ENCODE results near the gene CALCR.

Gene CALCR

DNA sequence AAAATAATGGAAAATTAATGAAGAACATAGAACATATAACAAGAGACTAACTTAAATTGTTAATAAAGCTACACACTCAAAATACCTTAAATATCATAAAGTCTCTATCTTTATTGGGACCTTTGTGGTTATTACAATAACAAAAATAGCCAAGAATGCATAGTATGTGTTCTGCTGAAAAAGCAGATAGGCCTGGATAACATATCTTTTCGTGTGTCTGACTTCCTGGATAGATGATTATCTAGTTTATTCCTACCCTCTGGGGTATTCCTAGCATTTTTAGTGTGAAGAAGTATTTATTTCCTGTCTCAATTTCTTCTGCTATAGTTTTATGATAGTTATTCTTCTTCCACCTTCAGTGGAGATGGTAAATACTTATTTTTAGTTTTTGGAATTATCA is 36.5 kb downstream of the CALCR start (continued):
- TF ChIP-seq, protein P1, sequence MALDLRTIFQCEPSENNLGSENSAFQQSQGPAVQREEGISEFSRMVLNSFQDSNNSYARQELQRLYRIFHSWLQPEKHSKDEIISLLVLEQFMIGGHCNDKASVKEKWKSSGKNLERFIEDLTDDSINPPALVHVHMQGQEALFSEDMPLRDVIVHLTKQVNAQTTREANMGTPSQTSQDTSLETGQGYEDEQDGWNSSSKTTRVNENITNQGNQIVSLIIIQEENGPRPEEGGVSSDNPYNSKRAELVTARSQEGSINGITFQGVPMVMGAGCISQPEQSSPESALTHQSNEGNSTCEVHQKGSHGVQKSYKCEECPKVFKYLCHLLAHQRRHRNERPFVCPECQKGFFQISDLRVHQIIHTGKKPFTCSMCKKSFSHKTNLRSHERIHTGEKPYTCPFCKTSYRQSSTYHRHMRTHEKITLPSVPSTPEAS (tag by site-specific recombination; IDR thresholded peaks at IDR 0.05): no peak
- TF ChIP-seq ZNF221 (tag by site-specific recombination; IDR thresholded peaks at IDR 0.05; ENCODE audit: borderline replicate concordance): no peak

DNA sequence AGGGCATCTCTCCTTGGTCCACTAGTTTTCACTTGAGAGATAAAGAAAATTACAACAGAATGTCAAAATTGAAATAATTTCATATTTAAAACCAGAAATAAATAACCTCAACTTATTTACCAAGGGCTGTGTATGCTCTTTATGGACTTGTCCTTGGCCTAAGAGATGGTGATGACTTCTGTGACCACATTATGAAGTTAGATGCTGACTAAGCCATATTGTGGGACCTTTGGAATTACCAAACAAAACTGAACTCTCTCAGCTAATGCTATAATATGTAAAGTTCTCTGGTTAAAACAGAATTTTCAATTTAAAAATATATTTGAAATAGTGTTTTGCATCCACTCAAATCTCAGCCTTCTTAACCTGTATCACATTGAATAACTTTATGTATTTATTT is 38.9 kb downstream of the CALCR start:
- CTCF ChIA-PET: no interaction called here
- TF ChIP-seq ZNF2 (tag by site-specific recombination; IDR thresholded peaks at IDR 0.05) (no peak), ZNF585B (tag by site-specific recombination; IDR thresholded peaks at IDR 0.05) (no peak), ZNF785 (tag by site-specific recombination; IDR thresholded peaks at IDR 0.05) (no peak), ZNF211 (tag by site-specific recombination; IDR thresholded peaks at IDR 0.05; ENCODE audit: low read depth) (no peak), ZNF521 (tag by site-specific recombination; IDR thresholded peaks at IDR 0.05) (no peak), ZNF423 (tag by site-specific recombination; IDR thresholded peaks at IDR 0.05) (no peak)
- TF ChIP-seq, protein P2, sequence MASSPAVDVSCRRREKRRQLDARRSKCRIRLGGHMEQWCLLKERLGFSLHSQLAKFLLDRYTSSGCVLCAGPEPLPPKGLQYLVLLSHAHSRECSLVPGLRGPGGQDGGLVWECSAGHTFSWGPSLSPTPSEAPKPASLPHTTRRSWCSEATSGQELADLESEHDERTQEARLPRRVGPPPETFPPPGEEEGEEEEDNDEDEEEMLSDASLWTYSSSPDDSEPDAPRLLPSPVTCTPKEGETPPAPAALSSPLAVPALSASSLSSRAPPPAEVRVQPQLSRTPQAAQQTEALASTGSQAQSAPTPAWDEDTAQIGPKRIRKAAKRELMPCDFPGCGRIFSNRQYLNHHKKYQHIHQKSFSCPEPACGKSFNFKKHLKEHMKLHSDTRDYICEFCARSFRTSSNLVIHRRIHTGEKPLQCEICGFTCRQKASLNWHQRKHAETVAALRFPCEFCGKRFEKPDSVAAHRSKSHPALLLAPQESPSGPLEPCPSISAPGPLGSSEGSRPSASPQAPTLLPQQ (tag by site-specific recombination; IDR thresholded peaks at IDR 0.05): no peak
- TF ChIP-seq, protein P3, sequence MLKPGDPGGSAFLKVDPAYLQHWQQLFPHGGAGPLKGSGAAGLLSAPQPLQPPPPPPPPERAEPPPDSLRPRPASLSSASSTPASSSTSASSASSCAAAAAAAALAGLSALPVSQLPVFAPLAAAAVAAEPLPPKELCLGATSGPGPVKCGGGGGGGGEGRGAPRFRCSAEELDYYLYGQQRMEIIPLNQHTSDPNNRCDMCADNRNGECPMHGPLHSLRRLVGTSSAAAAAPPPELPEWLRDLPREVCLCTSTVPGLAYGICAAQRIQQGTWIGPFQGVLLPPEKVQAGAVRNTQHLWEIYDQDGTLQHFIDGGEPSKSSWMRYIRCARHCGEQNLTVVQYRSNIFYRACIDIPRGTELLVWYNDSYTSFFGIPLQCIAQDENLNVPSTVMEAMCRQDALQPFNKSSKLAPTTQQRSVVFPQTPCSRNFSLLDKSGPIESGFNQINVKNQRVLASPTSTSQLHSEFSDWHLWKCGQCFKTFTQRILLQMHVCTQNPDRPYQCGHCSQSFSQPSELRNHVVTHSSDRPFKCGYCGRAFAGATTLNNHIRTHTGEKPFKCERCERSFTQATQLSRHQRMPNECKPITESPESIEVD (tag by site-specific recombination; IDR thresholded peaks at IDR 0.05): no peak
- TF ChIP-seq, protein P4, sequence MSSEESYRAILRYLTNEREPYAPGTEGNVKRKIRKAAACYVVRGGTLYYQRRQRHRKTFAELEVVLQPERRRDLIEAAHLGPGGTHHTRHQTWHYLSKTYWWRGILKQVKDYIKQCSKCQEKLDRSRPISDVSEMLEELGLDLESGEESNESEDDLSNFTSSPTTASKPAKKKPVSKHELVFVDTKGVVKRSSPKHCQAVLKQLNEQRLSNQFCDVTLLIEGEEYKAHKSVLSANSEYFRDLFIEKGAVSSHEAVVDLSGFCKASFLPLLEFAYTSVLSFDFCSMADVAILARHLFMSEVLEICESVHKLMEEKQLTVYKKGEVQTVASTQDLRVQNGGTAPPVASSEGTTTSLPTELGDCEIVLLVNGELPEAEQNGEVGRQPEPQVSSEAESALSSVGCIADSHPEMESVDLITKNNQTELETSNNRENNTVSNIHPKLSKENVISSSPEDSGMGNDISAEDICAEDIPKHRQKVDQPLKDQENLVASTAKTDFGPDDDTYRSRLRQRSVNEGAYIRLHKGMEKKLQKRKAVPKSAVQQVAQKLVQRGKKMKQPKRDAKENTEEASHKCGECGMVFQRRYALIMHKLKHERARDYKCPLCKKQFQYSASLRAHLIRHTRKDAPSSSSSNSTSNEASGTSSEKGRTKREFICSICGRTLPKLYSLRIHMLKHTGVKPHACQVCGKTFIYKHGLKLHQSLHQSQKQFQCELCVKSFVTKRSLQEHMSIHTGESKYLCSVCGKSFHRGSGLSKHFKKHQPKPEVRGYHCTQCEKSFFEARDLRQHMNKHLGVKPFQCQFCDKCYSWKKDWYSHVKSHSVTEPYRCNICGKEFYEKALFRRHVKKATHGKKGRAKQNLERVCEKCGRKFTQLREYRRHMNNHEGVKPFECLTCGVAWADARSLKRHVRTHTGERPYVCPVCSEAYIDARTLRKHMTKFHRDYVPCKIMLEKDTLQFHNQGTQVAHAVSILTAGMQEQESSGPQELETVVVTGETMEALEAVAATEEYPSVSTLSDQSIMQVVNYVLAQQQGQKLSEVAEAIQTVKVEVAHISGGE (tag by site-specific recombination; conservative IDR thresholded peaks at IDR 0.05; ENCODE audit: low read depth): no peak
- no peak overlapping the region for H3K27ac ChIP-seq (ENCODE audit: extremely low read depth, low read depth, low read length)
- H3K4me1 ChIP-seq (ENCODE audit: control insufficient read depth, insufficient read depth, low read length): no peaks in the 10 kb centered on the region
- H3K9me3 ChIP-seq (ENCODE audit: control insufficient read depth, insufficient read depth, low read depth, low read length): no peaks in the 10 kb centered on the region
- POLR2A ChIA-PET: no interaction called here
- H3K36me3 ChIP-seq (ENCODE audit: control insufficient read depth in 2 of 2, insufficient read depth in 1 of 2, low read length in 2 of 2): no peaks in the 10 kb centered on the region
- no peak overlapping the region for H3K4me3 ChIP-seq (ENCODE audit: low read depth, low read length)

DNA sequence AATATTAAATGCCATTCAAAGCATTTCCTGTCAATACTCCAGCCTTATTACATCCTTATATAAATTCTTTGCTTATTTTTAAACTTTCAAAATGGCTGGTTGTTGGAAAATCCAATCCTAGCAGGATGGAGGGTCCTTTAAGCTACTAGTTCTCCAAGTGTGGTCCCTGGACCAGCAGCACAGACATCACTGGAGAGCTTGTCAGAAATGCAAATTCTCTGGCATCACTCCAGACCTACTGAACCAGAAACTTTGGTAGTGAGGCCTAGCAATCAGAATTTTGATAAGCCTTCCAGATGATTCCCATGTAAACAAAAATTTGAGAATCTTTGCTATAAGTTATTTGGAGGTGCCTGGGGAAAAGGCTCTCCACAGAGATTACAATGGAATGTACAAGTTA is 43.8 kb downstream of the CALCR start:
- Histone ChIP-seq H3K27ac (ENCODE audit: extremely low read depth, low read depth, low read length) (no peak overlapping the region), H3K36me3 (ENCODE audit: control insufficient read depth in 2 of 2, insufficient read depth in 1 of 2, low read length in 2 of 2) (no peaks in the 10 kb centered on the region), H3K9me3 (ENCODE audit: control insufficient read depth, insufficient read depth, low read depth, low read length) (no peaks in the 10 kb centered on the region), H3K4me3 (ENCODE audit: low read depth, low read length) (no peak overlapping the region), H3K4me1 (ENCODE audit: control insufficient read depth, insufficient read depth, low read length) (no peaks in the 10 kb centered on the region)
- no peak for TF ChIP-seq ZNF274 (IDR thresholded peaks at IDR 0.05; ENCODE audit: low read length)
- no peak for TF ChIP-seq ZNF274 (tag by site-specific recombination; IDR thresholded peaks at IDR 0.05; ENCODE audit: borderline replicate concordance)
- ChIA-PET POLR2A (no interaction called here), CTCF (interaction anchor here (1.7 kb wide), 1 partner anchor 21 kb away, joined by 4 read pairs; no protein-coding TSS in a partner anchor)

All from HEK293 (cell line).